Heart right ventricle (tissue), 16 donors: ENCODE data around the gene FGF12. TPM values are rescaled to one million over a fixed set of nuclear protein-coding genes. Genes with fewer than 3 reads are reported as not detected.
A peak's percentile ranks its signal among the peaks of the same experiment; 100 is the strongest.

Source experiments
- ATAC-seq, 8 donors: fragments of 200-7000 bp; cut with Tn5 transposase; one replicate each; pipeline ENCODE4 v1.9.1; 2020; ENCODE audit warnings: mild to moderate bottlenecking in 8 of 8, moderate library complexity in 8 of 8, moderate number of reproducible peaks in 1 of 8
- DNase-seq, 2 donors: peaks; one replicate each; pipeline ENCODE4 v3.0.0-alpha.2; 2020
- H3K27ac ChIP-seq, 10 donors: fragments of 200-600 bp; sonication (generic) in 2 of 10; one replicate each; pipeline versions ENCODE4 v1.5.0 to v1.8.0; 2020 to 2022; ENCODE audit warnings: mild to moderate bottlenecking in 3 of 10
- H3K27me3 ChIP-seq, 7 donors: fragments of 200-600 bp; one replicate each; pipeline ENCODE4 v1.8.0; 2021 to 2022; ENCODE audit warnings: mild to moderate bottlenecking in 2 of 7
- H3K36me3 ChIP-seq, 9 donors: fragments of 200-600 bp; sonication (generic) in 1 of 9; one replicate each; pipeline versions ENCODE4 v1.5.0 to v1.8.0; 2020 to 2022; ENCODE audit warnings: mild to moderate bottlenecking in 2 of 9
- H3K4me1 ChIP-seq, 9 donors: fragments of 200-600 bp; sonication (generic) in 1 of 9; one replicate each; pipeline versions ENCODE4 v1.5.0 to v1.8.0; 2020 to 2022; ENCODE audit warnings: mild to moderate bottlenecking in 4 of 9
- H3K4me3 ChIP-seq, 10 donors: fragments of 200-600 bp; sonication (generic) in 2 of 10; one replicate each; pipeline versions ENCODE4 v1.5.0 to v1.8.0; 2020 to 2022; ENCODE audit warnings: mild to moderate bottlenecking in 7 of 10, moderate library complexity in 2 of 10
- H3K9me3 ChIP-seq, 11 donors: fragments of 200-600 bp in 10 of 11; sonication (generic) in 2 of 11; one replicate each; pipeline versions ENCODE4 v1.5.0 to v1.8.0; 2013 to 2022; ENCODE audit warnings: mild to moderate bottlenecking in 2 of 11, control low read depth in 1 of 11, moderate library complexity in 1 of 11
- WGBS, 2 donors: extraction: QIAGEN DNeasy Blood & Tissue Kit; methylation state at CpG; one replicate each; pipeline ENCODE4 v1.1.7; 2013; ENCODE audit warnings: inconsistent platforms in 1 of 2; 5-methylcytosine and 5-hydroxymethylcytosine counted together
- intact Hi-C, 10 donors: fragments of 100-400 bp; cut with DNase I; formaldehyde crosslinking; loops; one replicate each; pipeline versions ENCODE4 v1.11.1 to v1.14.2; 2022
- polyA plus RNA-seq, 2 donors: library from polyadenylated mRNA; stranded (reverse); fragments of 200-250 nt; gene quantifications; one replicate each; pipeline ENCODE4 v1.2.3, GENCODE V29; 2013
- total RNA-seq, 10 donors: library from RNA; stranded (reverse); fragmentation: NEBNext Ultra II Directional in 3 of 10; extraction: Animal tissue kit (Norgen Biotek cat#: 25700) in 3 of 10; gene quantifications; one replicate each; pipeline versions ENCODE4 v1.2.1 to v1.2.4, GENCODE V29; 2021 to 2023
- TF ChIP-seq, protein P1 (sequence below), 9 donors: fragments of 200-600 bp; sonication (generic) in 2 of 9; IDR thresholded peaks; one replicate each; pipeline versions ENCODE4 v1.5.0 to v1.8.0; 2021 to 2022; ENCODE audit warnings: antibody characterized with exemption in 9 of 9, mild to moderate bottlenecking in 5 of 9, moderate library complexity in 1 of 9
- donor health status: Arrhythmogenic right ventricular cardiomyopathy.
- donor health status: ischemic (EF 13 %, LVEDD 7.1; RV severe dilation, severe dysfunction).
- donor health status: healthy with polysubstance abuse.
- donor health status: DM: no; HTN: yes; CAD: no.
- donor health status: DM: no; HTN: no; CAD: no.
- donor health status: ischemic (EF 25% LVEDD 6.9; RV normal size, moderate dysfunction).
- donor health status: ischemic (EF 25% LVEDD 5.7; RV mildly dilated, moderate dysfunction).
- donor health status: healthy.
- donor health status: DM: yes; HTN: yes; CAD: no.
- donor health status: Ischemic cardiomyopathy.
- donor health status: ischemic (EF 35%, LVEDD 5.7; RV mildly dilated, moderate dysfunction).
- donor health status: nonischemic (EF 11% LVEDD 7.7; RV severe dilation, severe dysfunction).
- donor health status: DM: yes; HTN: yes; CAD: no.
- donor health status: PGD.
- donor health status: ischemic (EF 29% LVEDD 5.4; RV normal size, mild dysfunction).
- donor health status: nonischemic (EF 23%, LVEDD 6.1; RV moderate dilation, normal function).

Gene FGF12
- total and polyA plus RNA-seq, 12 donors, result 26.5 to 504 (median 313) TPM

DNA sequence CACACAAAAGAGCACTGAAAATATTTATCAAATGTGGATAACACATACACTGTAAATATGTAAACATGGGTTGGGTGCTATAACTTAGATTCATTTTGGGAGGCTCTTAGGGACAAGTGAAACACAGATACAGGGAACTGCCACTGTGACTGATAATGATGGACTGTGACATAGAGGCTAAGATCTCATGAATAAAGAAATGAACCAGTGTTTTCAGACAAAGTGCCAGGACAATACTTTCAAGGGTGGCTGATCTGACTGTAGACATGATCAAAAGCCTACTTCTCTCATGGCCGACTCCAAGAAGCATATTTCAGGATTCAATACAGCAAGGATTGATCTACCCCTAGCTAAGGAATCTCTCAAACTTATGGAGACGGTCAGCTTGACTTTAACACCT lies 353.8 kb downstream of the FGF12 start:
- 83 to 92% methylated on average over 2 of the region's 2 CpGs for WGBS, 2 donors

DNA sequence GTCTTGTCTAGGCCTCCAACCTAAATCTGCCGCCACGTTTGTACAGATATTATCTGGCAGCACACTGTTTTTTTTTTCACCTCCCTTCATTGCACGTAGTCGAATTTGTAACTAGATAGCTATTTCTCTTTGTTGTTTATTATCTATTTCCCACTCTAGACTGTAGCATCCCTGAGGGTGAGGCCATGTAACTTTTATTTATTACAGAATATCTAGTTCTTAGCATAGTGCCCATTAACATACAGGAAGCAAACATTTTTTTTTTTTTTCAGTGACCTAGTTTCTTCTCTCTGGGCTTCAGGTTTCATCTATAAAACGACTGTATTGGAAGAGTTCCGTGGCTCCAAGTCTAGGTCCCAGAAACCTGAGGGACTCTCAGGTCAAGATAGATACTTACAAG lies 354.3 kb downstream of the FGF12 start:
- intact Hi-C loops, result no loop called here
- TF ChIP-seq, protein P1, sequence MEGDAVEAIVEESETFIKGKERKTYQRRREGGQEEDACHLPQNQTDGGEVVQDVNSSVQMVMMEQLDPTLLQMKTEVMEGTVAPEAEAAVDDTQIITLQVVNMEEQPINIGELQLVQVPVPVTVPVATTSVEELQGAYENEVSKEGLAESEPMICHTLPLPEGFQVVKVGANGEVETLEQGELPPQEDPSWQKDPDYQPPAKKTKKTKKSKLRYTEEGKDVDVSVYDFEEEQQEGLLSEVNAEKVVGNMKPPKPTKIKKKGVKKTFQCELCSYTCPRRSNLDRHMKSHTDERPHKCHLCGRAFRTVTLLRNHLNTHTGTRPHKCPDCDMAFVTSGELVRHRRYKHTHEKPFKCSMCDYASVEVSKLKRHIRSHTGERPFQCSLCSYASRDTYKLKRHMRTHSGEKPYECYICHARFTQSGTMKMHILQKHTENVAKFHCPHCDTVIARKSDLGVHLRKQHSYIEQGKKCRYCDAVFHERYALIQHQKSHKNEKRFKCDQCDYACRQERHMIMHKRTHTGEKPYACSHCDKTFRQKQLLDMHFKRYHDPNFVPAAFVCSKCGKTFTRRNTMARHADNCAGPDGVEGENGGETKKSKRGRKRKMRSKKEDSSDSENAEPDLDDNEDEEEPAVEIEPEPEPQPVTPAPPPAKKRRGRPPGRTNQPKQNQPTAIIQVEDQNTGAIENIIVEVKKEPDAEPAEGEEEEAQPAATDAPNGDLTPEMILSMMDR (IDR thresholded peaks at IDR 0.05), result no peak
- no peaks in the 10 kb centered on the region for H3K36me3 ChIP-seq
- H3K9me3 ChIP-seq, result no peaks in the 10 kb centered on the region
- no peaks in the 10 kb centered on the region for H3K27me3 ChIP-seq
- no peak for DNase-seq
- no peak overlapping the region for H3K27ac ChIP-seq
- H3K4me3 ChIP-seq, result no peak overlapping the region
- no peak for ATAC-seq
- peaks cover 0 to 10% (median 4%) of the 10 kb centered on the region in 9 donors for H3K4me1 ChIP-seq
- 54 to 61% methylated on average over 6 of the region's 6 CpGs for WGBS, 2 donors

More for the DNA sequence above, 353.8 kb downstream of the FGF12 start:
- no peak for DNase-seq
- intact Hi-C loops, result no loop called here
- H3K27me3 ChIP-seq, result no peaks in the 10 kb centered on the region
- H3K36me3 ChIP-seq, result no peaks in the 10 kb centered on the region
- ATAC-seq, result no peak
- no peaks in the 10 kb centered on the region for H3K9me3 ChIP-seq
- no peak overlapping the region for H3K4me3 ChIP-seq
- H3K4me1 ChIP-seq, result peaks cover 0 to 10% (median under 1%) of the 10 kb centered on the region in 9 donors
- TF ChIP-seq, protein P1 (IDR thresholded peaks at IDR 0.05), result no peak
- no peak overlapping the region for H3K27ac ChIP-seq

DNA sequence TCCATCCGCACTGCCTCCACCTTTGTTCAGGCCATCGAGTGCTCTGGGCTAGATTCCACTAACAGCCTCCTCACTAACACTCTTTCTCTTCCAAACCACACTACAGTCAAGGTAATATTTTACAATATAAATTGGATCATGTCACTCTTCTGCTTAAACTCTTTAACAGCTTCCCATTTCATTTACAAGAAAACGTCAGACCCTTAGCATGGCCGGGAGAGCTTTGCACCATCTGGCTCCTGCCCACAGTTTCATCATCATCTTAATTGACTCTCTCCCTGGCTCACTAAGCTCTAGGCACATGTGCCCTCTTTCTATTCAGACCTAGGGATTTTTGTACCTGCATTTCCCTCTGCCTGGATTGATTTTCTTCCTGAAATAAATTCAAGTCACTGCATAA lies 354.7 kb downstream of the FGF12 start:
- TF ChIP-seq, protein P1 (IDR thresholded peaks at IDR 0.05), result no peak
- WGBS, 2 donors, result 49 to 52% methylated on average over 4 of the region's 4 CpGs
- intact Hi-C loops, result no loop called here
- Histone ChIP-seq H3K4me1 (peaks cover 0 to 11% (median 4%) of the 10 kb centered on the region in 9 donors), H3K36me3 (no peaks in the 10 kb centered on the region), H3K27me3 (no peaks in the 10 kb centered on the region), H3K9me3 (no peaks in the 10 kb centered on the region), H3K4me3 (no peak overlapping the region), H3K27ac (no peak overlapping the region)
- no peak for DNase-seq
- ATAC-seq, result peak in 1 of 8 donors; percentile 33

DNA sequence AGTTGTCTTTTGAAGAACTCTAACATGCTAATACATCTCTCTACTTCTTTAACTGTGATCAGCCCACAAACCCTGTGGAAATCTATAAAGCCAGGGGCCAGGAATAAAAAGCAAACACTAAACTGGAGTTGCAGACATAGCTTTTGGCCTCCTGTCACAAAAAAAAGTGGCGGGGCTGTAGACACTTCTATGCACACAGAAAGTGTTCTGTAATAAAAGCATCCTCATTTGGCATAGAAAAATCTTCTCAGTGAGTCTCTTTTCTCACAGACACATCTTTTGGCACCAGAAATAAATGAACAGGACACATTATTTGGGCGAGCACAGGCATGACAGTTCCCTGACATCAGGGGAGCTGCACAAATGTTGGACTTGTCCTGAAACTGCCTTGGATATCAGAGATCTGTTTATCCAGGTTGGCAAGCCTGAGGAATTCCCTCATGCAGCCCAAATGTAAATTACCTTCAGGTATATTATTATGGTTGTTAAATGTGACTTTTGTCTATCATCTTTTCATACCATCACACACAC lies 355.4 kb downstream of the FGF12 start:
- Histone ChIP-seq H3K27me3 (no peaks in the 10 kb centered on the region), H3K4me3 (no peak overlapping the region), H3K4me1 (peaks cover 0 to 18% (median 5%) of the 10 kb centered on the region in 9 donors), H3K27ac (no peak overlapping the region), H3K36me3 (no peaks in the 10 kb centered on the region), H3K9me3 (no peaks in the 10 kb centered on the region)
- DNase-seq (no peak), ATAC-seq (peak in 1 of 8 donors; percentile 15)
- intact Hi-C loops, result no loop called here
- TF ChIP-seq, protein P1 (IDR thresholded peaks at IDR 0.05), result no peak
- 63 to 78% methylated on average over 2 of the region's 2 CpGs for WGBS, 2 donors
